Body of pancreas (tissue), 4 donors: ENCODE data around the gene DTWD2. TPM values are rescaled to one million over a fixed set of nuclear protein-coding genes. Genes with fewer than 3 reads are reported as not detected.
A peak's percentile ranks its signal among the peaks of the same experiment; 100 is the strongest.

Experiments used
- ATAC-seq: fragments of 150-250 bp; one replicate; pipeline ENCODE4 v1.9.1; 2016
- DNase-seq, 4 donors: peaks; one replicate each; pipeline ENCODE4 v3.0.0-alpha.2; 2019
- H3K27ac ChIP-seq, 4 donors: fragments of 200-600 bp; sonication (generic); 1 replicate in 3 of 4; 2 replicates in 1 of 4; pipeline versions ENCODE4 v1.5.1 to v1.6.1; 2016 to 2019; ENCODE audit warnings: mild to moderate bottlenecking in 1 of 4, mixed read lengths in 1 of 4, moderate library complexity in 1 of 4
- H3K27me3 ChIP-seq, 2 donors: fragments of 200-600 bp; sonication (generic); one replicate each; pipeline ENCODE4 v1.6.0; 2016; ENCODE audit warnings: mild to moderate bottlenecking in 1 of 2
- H3K36me3 ChIP-seq, 2 donors: fragments of 200-600 bp; sonication (generic); replicated peaks in 1 of 2; 2 replicates each; pipeline ENCODE4 v1.5.1; 2016; ENCODE audit warnings: low read depth in 2 of 2; ENCODE audit not compliant: insufficient read depth in 1 of 2
- H3K4me1 ChIP-seq: fragments of 200-600 bp; sonication (generic); one replicate; pipeline ENCODE4 v1.6.0; 2016
- H3K4me3 ChIP-seq, 2 donors: fragments of 200-600 bp; sonication (generic); 1 replicate in 1 of 2; 2 replicates in 1 of 2; pipeline ENCODE4 v1.5.1; 2016 to 2019
- H3K9me3 ChIP-seq, 3 donors: fragments of 200-600 bp; sonication (generic); 1 replicate in 2 of 3; 2 replicates in 1 of 3; pipeline ENCODE4 v1.5.1; 2016
- CTCF ChIP-seq, 7 experiments: fragments of 450-650 bp in 4 of 7; fragments of 200-600 bp in 3 of 7; sonication (generic) in 3 of 7; IDR thresholded peaks; one replicate each; pipeline ENCODE4 v1.5.1; 2016 to 2019; ENCODE audit warnings: antibody characterized with exemption in 7 of 7
- POLR2A ChIP-seq, 3 donors: fragments of 450-650 bp; IDR thresholded peaks; one replicate each; pipeline ENCODE4 v1.6.1; 2016; ENCODE audit warnings: antibody characterized with exemption in 3 of 3, mild to moderate bottlenecking in 2 of 3
- WGBS, 2 donors: methylation state at CpG; one replicate each; pipeline ENCODE4 v1.1.5; 2017; 5-methylcytosine and 5-hydroxymethylcytosine counted together
- intact Hi-C: fragments of 100-400 bp; cut with DNase I; formaldehyde crosslinking; loops from one replicate; pipeline ENCODE4 v1.15.1; 2023
- total RNA-seq, 2 donors: library from RNA; depleted of rRNA; stranded (reverse); fragments of >200 nt; gene quantifications; one replicate each; pipeline ENCODE4 v1.1.0, GENCODE V29; 2016

Gene DTWD2
- total RNA-seq, 2 donors from 2014 or later = 7.5 to 29.7 TPM

DNA sequence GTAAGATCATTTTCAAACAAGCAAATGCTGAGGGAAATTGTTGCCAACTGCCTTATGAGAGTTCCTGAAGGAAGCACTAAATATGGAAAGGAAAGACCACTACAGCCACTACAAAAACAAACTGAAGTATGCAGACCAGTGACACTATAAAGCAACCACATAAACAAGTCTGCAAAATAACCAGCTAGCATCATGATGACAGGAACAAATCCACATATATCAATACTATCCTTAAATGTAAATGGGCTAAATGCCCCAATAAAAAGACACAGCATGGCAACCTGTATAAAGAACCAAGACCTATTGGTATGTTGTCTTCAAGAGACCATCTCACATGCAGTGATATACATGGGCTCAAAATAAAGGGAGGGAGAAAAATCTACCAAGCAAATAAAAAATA, 113.2 kb downstream of the DTWD2 start:
- Histone ChIP-seq H3K9me3 (no peaks in the 10 kb centered on the region), H3K27ac (no peak overlapping the region), H3K27me3 (no peaks in the 10 kb centered on the region), H3K4me3 (no peak overlapping the region), H3K36me3 (no peaks in the 10 kb centered on the region), H3K4me1 (no peaks in the 10 kb centered on the region)
- ATAC-seq (no peak), DNase-seq (no peak)
- no peak for TF ChIP-seq POLR2A (IDR thresholded peaks at IDR 0.05)
- intact Hi-C loops = no loop called here

- WGBS, 2 donors = 95 to 97% methylated on average over 6 of the region's 6 CpGs
- DNase-seq (no peak), ATAC-seq (no peak)
- H3K27ac ChIP-seq = no peak overlapping the region
- H3K4me1 ChIP-seq = no peaks in the 10 kb centered on the region
- no peaks in the 10 kb centered on the region for H3K27me3 ChIP-seq
- intact Hi-C loops = no loop called here
- no peaks in the 10 kb centered on the region for H3K9me3 ChIP-seq
- TF ChIP-seq POLR2A (IDR thresholded peaks at IDR 0.05) = no peak
- no peak for TF ChIP-seq CTCF (IDR thresholded peaks at IDR 0.05)
- no peak overlapping the region for H3K4me3 ChIP-seq
- H3K36me3 ChIP-seq = no peaks in the 10 kb centered on the region
Observed at GRCh38 chr5:118873417-118873816, 114.9 kb downstream of the DTWD2 start.

DNA sequence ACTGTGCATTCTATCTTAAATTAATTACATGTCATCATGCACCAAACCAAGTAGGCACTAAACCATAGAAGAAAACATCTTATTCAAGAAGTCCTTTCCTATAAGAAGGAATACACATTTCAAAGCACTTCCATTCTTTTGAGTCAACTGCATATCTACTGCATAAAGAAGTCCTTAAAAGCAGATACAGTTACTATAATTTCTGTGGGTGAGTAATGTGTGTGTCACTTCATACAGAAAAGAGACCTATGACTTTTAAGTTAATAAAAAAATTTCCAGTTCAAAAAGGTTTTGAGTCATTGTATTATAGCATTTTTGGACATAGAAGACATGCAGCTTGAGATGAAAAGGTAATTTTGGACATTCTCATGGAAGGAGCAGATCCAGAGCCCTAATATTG, 125.0 kb downstream of the DTWD2 start:
- Histone ChIP-seq H3K27me3 (no peaks in the 10 kb centered on the region), H3K27ac (no peak overlapping the region), H3K9me3 (no peaks in the 10 kb centered on the region), H3K4me1 (peaks cover 4% of the 10 kb centered on the region), H3K4me3 (no peak overlapping the region), H3K36me3 (no peaks in the 10 kb centered on the region)
- intact Hi-C loops = no loop called here
- no peak for DNase-seq
- ATAC-seq = no peak
- no peak for TF ChIP-seq POLR2A (IDR thresholded peaks at IDR 0.05)
- no peak for TF ChIP-seq CTCF (IDR thresholded peaks at IDR 0.05)

- intact Hi-C loops = no loop called here
- no peak for ATAC-seq
- peaks cover 11% of the 10 kb centered on the region for H3K4me1 ChIP-seq
- H3K27ac ChIP-seq = no peak overlapping the region
- DNase-seq = no peak
- H3K27me3 ChIP-seq = no peaks in the 10 kb centered on the region
- H3K9me3 ChIP-seq = no peaks in the 10 kb centered on the region
- H3K4me3 ChIP-seq = no peak overlapping the region
- H3K36me3 ChIP-seq = no peaks in the 10 kb centered on the region
- no peak for TF ChIP-seq CTCF (IDR thresholded peaks at IDR 0.05)
- TF ChIP-seq POLR2A (IDR thresholded peaks at IDR 0.05) = no peak
Observed at GRCh38 chr5:118862596-118862995, 125.8 kb downstream of the DTWD2 start.

- 46% methylated on average over 3 of the region's 3 CpGs for WGBS, 2 donors
- TF ChIP-seq POLR2A (IDR thresholded peaks at IDR 0.05) (no peak), CTCF (IDR thresholded peaks at IDR 0.05) (no peak)
- Histone ChIP-seq H3K4me1 (peaks cover 15% of the 10 kb centered on the region), H3K27me3 (no peaks in the 10 kb centered on the region), H3K36me3 (no peaks in the 10 kb centered on the region), H3K9me3 (no peaks in the 10 kb centered on the region), H3K27ac (peak overlapping the region in 3 of 4 donors; percentile 14 to 73 (median 41)), H3K4me3 (no peak overlapping the region)
- DNase-seq = peak in 3 of 4 donors; percentile 16 to 42 (median 20)
- peak; percentile 89 for ATAC-seq
- intact Hi-C loops = no loop called here
Observed at GRCh38 chr5:118857700-118858099, 130.6 kb downstream of the DTWD2 start.
